Mesothelial cell of epicardium (in vitro differentiated cells): ENCODE measurements around the gene HBM. TPM values are rescaled to one million over a fixed set of nuclear protein-coding genes. Genes with fewer than 3 reads are reported as not detected.
"Not testable (repeated sequence)": the region's sequence is repeated elsewhere in the genome, so short reads cannot be mapped to it uniquely, and the experiment has no call there.

Source experiments
- DNase-seq, 2 experiments: peaks; one replicate each; pipeline ENCODE4 v3.0.0; 2021; ENCODE audit warnings: low spot score in 2 of 2; ENCODE audit not compliant: unreplicated experiment in 2 of 2
- H3K27ac Mint-ChIP-seq: 2 replicates; pipeline ENCODE4 v1.8.0; 2021; ENCODE audit warnings: mixed read lengths
- H3K27me3 Mint-ChIP-seq: 2 replicates; pipeline ENCODE4 v1.8.0; 2021; ENCODE audit warnings: low read depth, mixed read lengths
- H3K36me3 Mint-ChIP-seq: 2 replicates; pipeline ENCODE4 v1.8.0; 2021; ENCODE audit warnings: mixed read lengths
- H3K4me1 Mint-ChIP-seq: 2 replicates; pipeline ENCODE4 v1.8.0; 2021; ENCODE audit warnings: mixed read lengths
- H3K4me3 Mint-ChIP-seq: 2 replicates; pipeline ENCODE4 v1.8.0; 2021; ENCODE audit warnings: mild to moderate bottlenecking, moderate library complexity, mixed read lengths
- H3K9me3 Mint-ChIP-seq: 2 replicates; pipeline ENCODE4 v1.8.0; 2021; ENCODE audit warnings: mixed read lengths
- CTCF ChIP-seq: fragments of 200-600 bp; sonication (generic); IDR thresholded peaks from one replicate; pipeline ENCODE4 v1.5.0; 2021; ENCODE audit warnings: antibody characterized with exemption; ENCODE audit not compliant: unreplicated experiment
- total RNA-seq: library from RNA; stranded (reverse); gene quantifications from 3 replicates; pipeline ENCODE4 v1.2.1, GENCODE V29; 2021

Gene HBM
- total RNA-seq, 1 donor from 2014 or later = not detected

- DNase-seq = no peak
- H3K9me3 Mint-ChIP-seq = no peaks in the 10 kb centered on the region
- peaks cover 75% of the 10 kb centered on the region for H3K27me3 Mint-ChIP-seq
- no peaks in the 10 kb centered on the region for H3K36me3 Mint-ChIP-seq
- peaks cover 6% of the 10 kb centered on the region for H3K4me1 Mint-ChIP-seq
- H3K4me3 Mint-ChIP-seq = no peak overlapping the region
- no peak for TF ChIP-seq CTCF
- H3K27ac Mint-ChIP-seq = no peak overlapping the region
Measured at GRCh38 chr16:159136-159849, 6.5 kb upstream of the HBM start.

- not testable (repeated sequence) for H3K9me3 Mint-ChIP-seq, H3K4me1 Mint-ChIP-seq, H3K36me3 Mint-ChIP-seq, DNase-seq, H3K27ac Mint-ChIP-seq, H3K4me3 Mint-ChIP-seq
- H3K27me3 Mint-ChIP-seq = peaks cover 70% of the 10 kb centered on the region
Measured at GRCh38 chr16:160242-160641, 5.5 kb upstream of the HBM start.

- no peaks in the 10 kb centered on the region for H3K36me3 Mint-ChIP-seq
- no peak for TF ChIP-seq CTCF
- DNase-seq = no peak
- H3K4me1 Mint-ChIP-seq = no peaks in the 10 kb centered on the region
- H3K27me3 Mint-ChIP-seq = peaks cover 71% of the 10 kb centered on the region
- H3K27ac Mint-ChIP-seq = no peak overlapping the region
- no peak overlapping the region for H3K4me3 Mint-ChIP-seq
- no peaks in the 10 kb centered on the region for H3K9me3 Mint-ChIP-seq
Measured at GRCh38 chr16:160691-161190, 5.0 kb upstream of the HBM start.

- H3K36me3 Mint-ChIP-seq = no peaks in the 10 kb centered on the region
- no peak overlapping the region for H3K4me3 Mint-ChIP-seq
- H3K4me1 Mint-ChIP-seq = no peaks in the 10 kb centered on the region
- H3K27me3 Mint-ChIP-seq = peaks cover 72% of the 10 kb centered on the region
- no peak for TF ChIP-seq CTCF
- no peaks in the 10 kb centered on the region for H3K9me3 Mint-ChIP-seq
- no peak overlapping the region for H3K27ac Mint-ChIP-seq
- DNase-seq = no peak
Measured at GRCh38 chr16:162271-162991, 3.3 kb upstream of the HBM start.

- peaks cover 72% of the 10 kb centered on the region for H3K27me3 Mint-ChIP-seq
- not testable (repeated sequence) for H3K27ac Mint-ChIP-seq, H3K4me3 Mint-ChIP-seq, H3K4me1 Mint-ChIP-seq, H3K9me3 Mint-ChIP-seq, DNase-seq, H3K36me3 Mint-ChIP-seq
Measured at GRCh38 chr16:163139-163538, 2.6 kb upstream of the HBM start.

GRCh38 chr16:163696-164095 lies 2.1 kb upstream of the HBM start:
- H3K9me3 Mint-ChIP-seq, H3K4me3 Mint-ChIP-seq: not testable (repeated sequence)
- peaks cover 74% of the 10 kb centered on the region for H3K27me3 Mint-ChIP-seq

GRCh38 chr16:164134-164823 lies 1.5 kb upstream of the HBM start:
- H3K36me3 Mint-ChIP-seq, H3K27ac Mint-ChIP-seq, H3K4me3 Mint-ChIP-seq, DNase-seq, H3K4me1 Mint-ChIP-seq, H3K9me3 Mint-ChIP-seq: not testable (repeated sequence)
- peaks cover 76% of the 10 kb centered on the region for H3K27me3 Mint-ChIP-seq

More at GRCh38 chr16:163696-164095, 2.1 kb upstream of the HBM start:
- not testable (repeated sequence) for DNase-seq, H3K4me1 Mint-ChIP-seq, H3K27ac Mint-ChIP-seq, H3K36me3 Mint-ChIP-seq
